Trophoblast cell (in vitro differentiated cells and primary cell): ENCODE measurements around the gene EXOC4.

Experiments used
- DNase-seq, 2 donors: peaks; one replicate each; pipeline ENCODE4 v3.0.0-alpha.2; 2016
- H2AFZ ChIP-seq: 2 replicates; pipeline ENCODE4 v1.6.1; 2013; ENCODE audit warnings: low read length, moderate library complexity, mild to moderate bottlenecking; ENCODE audit not compliant: insufficient read depth, poor library complexity
- H2AK5ac ChIP-seq: 2 replicates; pipeline ENCODE4 v1.6.1; 2013; ENCODE audit warnings: mild to moderate bottlenecking, low read length
- H2BK120ac ChIP-seq: 2 replicates; pipeline ENCODE4 v1.6.1; 2013; ENCODE audit warnings: low read length, mild to moderate bottlenecking, moderate library complexity; ENCODE audit not compliant: insufficient read depth, poor library complexity
- H2BK12ac ChIP-seq: 2 replicates; pipeline ENCODE4 v1.6.1; 2013; ENCODE audit warnings: mild to moderate bottlenecking, low read length, moderate library complexity
- H2BK5ac ChIP-seq: 2 replicates; pipeline ENCODE4 v1.6.1; 2013; ENCODE audit warnings: low read length, low read depth, moderate library complexity, mild to moderate bottlenecking; ENCODE audit not compliant: poor library complexity
- H3K14ac ChIP-seq: 2 replicates; pipeline ENCODE4 v1.6.1; 2013; ENCODE audit warnings: mild to moderate bottlenecking, low read length
- H3K18ac ChIP-seq: 2 replicates; pipeline ENCODE4 v1.6.1; 2013; ENCODE audit warnings: mild to moderate bottlenecking, low read length
- H3K23ac ChIP-seq: 2 replicates; pipeline ENCODE4 v1.6.1; 2013; ENCODE audit warnings: low read length
- H3K27ac ChIP-seq: 2 replicates; pipeline ENCODE4 v1.5.1; 2013; ENCODE audit warnings: low read depth, mild to moderate bottlenecking, inconsistent platforms, low read length, moderate library complexity
- H3K27me3 ChIP-seq: 2 replicates; pipeline ENCODE4 v1.6.1; 2013; ENCODE audit warnings: inconsistent platforms, mild to moderate bottlenecking, low read length, moderate library complexity; ENCODE audit not compliant: insufficient read depth
- H3K36me3 ChIP-seq, 2 experiments: 1 replicate in 1 of 2; 2 replicates in 1 of 2; pipeline ENCODE4 v1.6.1; 2013; ENCODE audit warnings: low read length in 2 of 2, mild to moderate bottlenecking in 2 of 2, moderate library complexity in 1 of 2; ENCODE audit not compliant: insufficient read depth in 2 of 2, control insufficient read depth in 1 of 2
- H3K4ac ChIP-seq: 2 replicates; pipeline ENCODE4 v1.6.1; 2013; ENCODE audit warnings: low read depth, mild to moderate bottlenecking, low read length, moderate library complexity
- H3K4me1 ChIP-seq, 2 experiments: 1 replicate in 1 of 2; 2 replicates in 1 of 2; pipeline ENCODE4 v1.6.1; 2013; ENCODE audit warnings: low read length in 2 of 2, mild to moderate bottlenecking in 2 of 2, moderate library complexity in 1 of 2; ENCODE audit not compliant: insufficient read depth in 2 of 2, control insufficient read depth in 1 of 2
- H3K4me2 ChIP-seq: 2 replicates; pipeline ENCODE4 v1.6.1; 2013; ENCODE audit warnings: inconsistent platforms, mild to moderate bottlenecking, low read length, moderate library complexity
- H3K4me3 ChIP-seq: 2 replicates; pipeline ENCODE4 v1.5.1; 2013; ENCODE audit warnings: mild to moderate bottlenecking, low read depth, low read length, inconsistent platforms
- H3K79me1 ChIP-seq: one replicate; pipeline ENCODE4 v1.6.1; 2013; ENCODE audit warnings: low read length
- H3K79me2 ChIP-seq: 2 replicates; pipeline ENCODE4 v1.6.1; 2013; ENCODE audit warnings: low read length, mild to moderate bottlenecking; ENCODE audit not compliant: control insufficient read depth, insufficient read depth, poor library complexity
- H3K9ac ChIP-seq: 2 replicates; pipeline ENCODE4 v1.6.1; 2013; ENCODE audit warnings: mild to moderate bottlenecking, low read length
- H3K9me3 ChIP-seq: 2 replicates; pipeline ENCODE4 v1.6.1; 2013; ENCODE audit warnings: low read depth, mild to moderate bottlenecking, control low read depth, inconsistent platforms, low read length; ENCODE audit not compliant: insufficient read depth
- H4K12ac ChIP-seq: 2 replicates; pipeline ENCODE4 v1.6.1; 2013; ENCODE audit warnings: low read depth, mild to moderate bottlenecking, low read length, moderate library complexity
- H4K8ac ChIP-seq: 2 replicates; pipeline ENCODE4 v1.6.1; 2013; ENCODE audit warnings: low read depth, mild to moderate bottlenecking, low read length, moderate library complexity
- H4K91ac ChIP-seq: one replicate; pipeline ENCODE4 v1.6.1; 2013; ENCODE audit warnings: low read depth, mild to moderate bottlenecking, low read length, moderate library complexity
- WGBS: extraction: QIAGEN DNeasy Blood & Tissue Kit; methylation state at CpG from one replicate; pipeline ENCODE4 v1.1.7; 2013; ENCODE audit warnings: missing lambda C conversion rate; ENCODE audit not compliant: insufficient read length, insufficient coverage; ENCODE audit errors: extremely low coverage; 5-methylcytosine and 5-hydroxymethylcytosine counted together

EXOC4 gene

DNA sequence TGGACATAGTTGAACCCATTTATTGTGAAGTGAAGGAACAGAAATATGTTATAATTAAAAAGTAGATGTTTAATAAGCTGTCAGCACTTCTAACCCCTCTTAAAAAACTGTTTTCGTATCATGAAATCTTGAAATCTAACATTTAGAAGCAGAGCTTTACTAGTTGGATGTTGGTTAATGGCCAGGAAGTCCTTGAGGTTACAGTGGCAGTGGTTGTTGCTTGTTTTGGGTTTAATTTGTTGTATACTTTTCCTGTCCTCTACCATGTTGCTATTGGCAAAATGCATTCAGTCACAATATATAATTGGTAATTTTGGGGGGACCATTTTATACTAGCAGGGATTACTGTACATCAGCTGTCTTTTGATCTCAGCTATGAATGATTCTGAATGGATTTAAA lies 60.7 kb downstream of the EXOC4 start:
- Histone ChIP-seq H4K91ac (no peak overlapping the region), H3K4me2 (no peak overlapping the region), H2BK12ac (no peak overlapping the region), H2BK120ac (no peak overlapping the region), H3K27ac (no peak overlapping the region), H3K27me3 (no peaks in the 10 kb centered on the region), H3K4me3 (no peak overlapping the region), H3K9ac (no peak overlapping the region), H3K4me1 (no peaks in the 10 kb centered on the region), H2BK5ac (no peak overlapping the region), H2AK5ac (no peak overlapping the region), H3K14ac (no peak overlapping the region), H3K23ac (no peak overlapping the region), H3K79me1 (no peaks in the 10 kb centered on the region), H3K18ac (no peak overlapping the region), H3K4ac (no peak overlapping the region), H2AFZ (no peak overlapping the region), H4K8ac (no peak overlapping the region), H3K9me3 (no peaks in the 10 kb centered on the region), H3K36me3 (peaks cover 0 to 3% of the 10 kb centered on the region in 2 experiments), H3K79me2 (no peaks in the 10 kb centered on the region), H4K12ac (no peak overlapping the region)
- WGBS, result no CpG with 5 or more reads among the region's 1 CpG
- DNase-seq, result no peak

GRCh38 chr7:133314084-133314483 lies 61.2 kb downstream of the EXOC4 start:
- no CpG with 5 or more reads among the region's 1 CpG for WGBS
- no peak overlapping the region for H2BK12ac ChIP-seq
- H4K8ac ChIP-seq, result no peak overlapping the region
- DNase-seq, result no peak
- H3K27ac ChIP-seq, result no peak overlapping the region
- no peak overlapping the region for H3K9ac ChIP-seq
- no peak overlapping the region for H2AFZ ChIP-seq
- no peak overlapping the region for H3K18ac ChIP-seq
- no peak overlapping the region for H3K4me3 ChIP-seq
- no peak overlapping the region for H2AK5ac ChIP-seq
- H3K36me3 ChIP-seq, result peaks cover 0 to 3% of the 10 kb centered on the region in 2 experiments
- H2BK120ac ChIP-seq, result no peak overlapping the region
- no peak overlapping the region for H3K4ac ChIP-seq
- H2BK5ac ChIP-seq, result no peak overlapping the region
- H3K79me1 ChIP-seq, result no peaks in the 10 kb centered on the region
- no peaks in the 10 kb centered on the region for H3K9me3 ChIP-seq
- H3K23ac ChIP-seq, result no peak overlapping the region
- no peak overlapping the region for H4K91ac ChIP-seq
- H4K12ac ChIP-seq, result no peak overlapping the region
- H3K4me2 ChIP-seq, result no peak overlapping the region
- no peaks in the 10 kb centered on the region for H3K4me1 ChIP-seq
- H3K79me2 ChIP-seq, result no peaks in the 10 kb centered on the region
- H3K14ac ChIP-seq, result no peak overlapping the region
- no peaks in the 10 kb centered on the region for H3K27me3 ChIP-seq

- no peaks in the 10 kb centered on the region for H3K4me1 ChIP-seq
- H2BK5ac ChIP-seq, result no peak overlapping the region
- H2AK5ac ChIP-seq, result no peak overlapping the region
- peak in 1 of 2 donors; percentile 8 for DNase-seq
- no peaks in the 10 kb centered on the region for H3K9me3 ChIP-seq
- H2BK120ac ChIP-seq, result no peak overlapping the region
- peaks cover 0 to 3% of the 10 kb centered on the region in 2 experiments for H3K36me3 ChIP-seq
- no peak overlapping the region for H3K9ac ChIP-seq
- no peak overlapping the region for H3K4ac ChIP-seq
- no peaks in the 10 kb centered on the region for H3K79me2 ChIP-seq
- H3K79me1 ChIP-seq, result no peaks in the 10 kb centered on the region
- no peak overlapping the region for H2AFZ ChIP-seq
- no peak overlapping the region for H3K4me3 ChIP-seq
- no peak overlapping the region for H2BK12ac ChIP-seq
- H3K4me2 ChIP-seq, result no peak overlapping the region
- H4K8ac ChIP-seq, result no peak overlapping the region
- H3K14ac ChIP-seq, result no peak overlapping the region
- H4K91ac ChIP-seq, result no peak overlapping the region
- H3K27ac ChIP-seq, result no peak overlapping the region
- H4K12ac ChIP-seq, result no peak overlapping the region
- no peak overlapping the region for H3K23ac ChIP-seq
- no peaks in the 10 kb centered on the region for H3K27me3 ChIP-seq
- no peak overlapping the region for H3K18ac ChIP-seq
- no CpG with 5 or more reads among the region's 6 CpGs for WGBS
Observed at GRCh38 chr7:133315332-133316040, 62.6 kb downstream of the EXOC4 start.

DNA sequence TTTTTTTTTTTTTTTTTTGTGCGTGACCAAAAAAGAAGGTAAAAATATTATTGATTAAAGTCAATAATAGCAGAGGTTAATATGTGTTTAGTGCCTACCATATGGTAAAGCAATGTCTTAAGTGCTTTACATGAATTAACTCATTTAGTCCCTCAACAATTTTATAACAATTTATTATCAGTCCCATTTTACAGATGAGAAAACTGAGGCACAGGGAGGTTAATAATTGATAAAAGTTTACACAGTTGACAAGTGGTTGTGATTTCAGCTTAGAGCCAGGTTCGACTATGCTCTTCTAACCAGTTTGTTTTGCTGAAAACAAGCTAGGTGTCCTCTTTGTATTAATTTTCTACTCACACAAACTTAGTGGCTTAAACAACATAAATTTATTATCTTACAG lies 67.0 kb downstream of the EXOC4 start:
- Histone ChIP-seq H2BK12ac (no peak overlapping the region), H2BK5ac (no peak overlapping the region), H3K27me3 (no peaks in the 10 kb centered on the region), H3K9me3 (no peaks in the 10 kb centered on the region), H3K79me1 (no peaks in the 10 kb centered on the region), H3K79me2 (no peaks in the 10 kb centered on the region), H3K4me1 (no peaks in the 10 kb centered on the region), H3K4me3 (no peak overlapping the region), H2AK5ac (no peak overlapping the region), H3K27ac (no peak overlapping the region), H4K8ac (no peak overlapping the region), H3K23ac (no peak overlapping the region), H2BK120ac (no peak overlapping the region), H3K9ac (no peak overlapping the region), H2AFZ (no peak overlapping the region), H4K12ac (no peak overlapping the region), H4K91ac (no peak overlapping the region), H3K14ac (no peak overlapping the region), H3K4me2 (no peak overlapping the region), H3K18ac (no peak overlapping the region), H3K4ac (no peak overlapping the region), H3K36me3 (peaks cover 0 to 3% of the 10 kb centered on the region in 2 experiments)
- DNase-seq, result no peak
- no CpG with 5 or more reads among the region's 2 CpGs for WGBS
